Lower lobe of right lung (tissue), 2 donors: ENCODE data around the gene POLR1C. TPM values are rescaled to one million over a fixed set of nuclear protein-coding genes. Genes with fewer than 3 reads are reported as not detected.
A peak's percentile ranks its signal among the peaks of the same experiment; 100 is the strongest.

ENCODE experiments used
- ATAC-seq, 2 donors: fragments of 200-7000 bp; cut with Tn5 transposase; one replicate each; pipeline ENCODE4 v1.9.1; 2020 to 2022; ENCODE audit warnings: mild to moderate bottlenecking in 2 of 2, moderate library complexity in 2 of 2
- DNase-seq: peaks from one replicate; pipeline ENCODE4 v3.0.0-alpha.2; 2020
- H3K27ac ChIP-seq: fragments of 200-600 bp; one replicate; pipeline ENCODE4 v1.8.0; 2022
- H3K27me3 ChIP-seq: fragments of 200-600 bp; one replicate; pipeline ENCODE4 v1.8.0; 2022; ENCODE audit warnings: low read depth
- H3K36me3 ChIP-seq: fragments of 200-600 bp; one replicate; pipeline ENCODE4 v1.8.0; 2022; ENCODE audit warnings: mild to moderate bottlenecking
- H3K4me1 ChIP-seq: fragments of 200-600 bp; one replicate; pipeline ENCODE4 v1.8.0; 2022
- H3K4me3 ChIP-seq: fragments of 200-600 bp; one replicate; pipeline ENCODE4 v1.8.0; 2022; ENCODE audit warnings: mild to moderate bottlenecking
- H3K9me3 ChIP-seq: fragments of 200-600 bp; one replicate; pipeline ENCODE4 v1.8.0; 2022
- intact Hi-C: fragments of 100-400 bp; cut with DNase I; formaldehyde crosslinking; loops from one replicate; pipeline ENCODE4 v1.11.0; 2022
- total RNA-seq: library from RNA; stranded (reverse); fragmentation: NEBNext Ultra II Directional; extraction: Animal tissue kit (Norgen Biotek cat#: 25700); gene quantifications from one replicate; pipeline ENCODE4 v1.2.1, GENCODE V29; 2021
- TF ChIP-seq, protein P1 (sequence below): fragments of 200-600 bp; IDR thresholded peaks from one replicate; pipeline ENCODE4 v1.8.0; 2022; ENCODE audit warnings: antibody characterized with exemption, mild to moderate bottlenecking
- donor health status: DM: no; HTN: yes; CAD: no; lungs with severe emphysema.

The POLR1C gene
- total RNA-seq, 1 donor from 2014 or later, result 26.1 TPM

DNA sequence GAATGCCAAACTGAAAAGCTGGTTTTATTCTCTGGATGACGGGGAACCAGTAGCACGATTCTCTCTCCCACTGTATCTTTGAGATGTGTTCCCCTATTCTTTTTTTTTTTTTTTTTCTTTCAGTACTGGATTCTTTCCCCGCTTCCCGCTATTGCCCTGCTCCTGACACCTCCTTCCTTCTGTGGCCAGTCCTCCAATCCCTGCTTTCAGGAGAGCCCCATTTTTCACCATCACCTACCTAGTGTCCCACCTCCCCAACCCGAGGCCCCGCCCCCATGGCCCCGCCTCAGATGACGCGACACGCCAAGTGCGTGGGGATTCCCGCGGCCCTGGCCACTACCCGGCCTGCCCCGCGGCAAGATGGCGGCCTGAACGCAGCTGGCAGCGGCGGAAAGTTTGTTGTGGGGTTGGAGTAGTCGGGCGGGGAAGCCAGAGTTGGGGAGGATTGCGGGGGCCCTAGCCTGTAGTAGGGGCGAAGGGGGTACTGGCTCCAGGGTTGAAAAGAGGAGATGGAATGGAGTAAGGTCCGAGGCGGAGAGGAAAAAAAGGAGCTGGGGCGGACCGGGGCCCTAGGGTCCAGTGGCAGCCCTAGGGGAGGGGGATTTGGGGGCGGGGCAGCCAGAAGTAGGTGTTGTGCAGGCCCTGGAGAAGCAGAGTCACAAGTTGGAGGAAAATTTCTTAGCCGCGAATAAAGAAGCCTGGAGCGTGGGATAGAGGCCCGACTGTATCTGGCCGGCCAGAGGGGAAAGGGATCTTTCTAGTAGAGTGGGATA is 39.5 kb upstream of the POLR1C start, which contains the start of gene TJAP1:
Gene TJAP1 (plus strand): TSS at position 336 of the 773 bp plus-strand sequence. CDS start 21,432 bp downstream, outside the sequence.
- ATAC-seq, result peak; percentile 100
- Histone ChIP-seq H3K4me1 (peaks cover 24% of the 10 kb centered on the region), H3K4me3 (peak within 1 kb of the TSS; percentile 68), H3K36me3 (peaks cover 4% of the 10 kb centered on the region), H3K27me3 (no peaks in the 10 kb centered on the region), H3K27ac (peak within 1 kb of the TSS; percentile 85), H3K9me3 (no peaks in the 10 kb centered on the region)
- TF ChIP-seq, protein P1, sequence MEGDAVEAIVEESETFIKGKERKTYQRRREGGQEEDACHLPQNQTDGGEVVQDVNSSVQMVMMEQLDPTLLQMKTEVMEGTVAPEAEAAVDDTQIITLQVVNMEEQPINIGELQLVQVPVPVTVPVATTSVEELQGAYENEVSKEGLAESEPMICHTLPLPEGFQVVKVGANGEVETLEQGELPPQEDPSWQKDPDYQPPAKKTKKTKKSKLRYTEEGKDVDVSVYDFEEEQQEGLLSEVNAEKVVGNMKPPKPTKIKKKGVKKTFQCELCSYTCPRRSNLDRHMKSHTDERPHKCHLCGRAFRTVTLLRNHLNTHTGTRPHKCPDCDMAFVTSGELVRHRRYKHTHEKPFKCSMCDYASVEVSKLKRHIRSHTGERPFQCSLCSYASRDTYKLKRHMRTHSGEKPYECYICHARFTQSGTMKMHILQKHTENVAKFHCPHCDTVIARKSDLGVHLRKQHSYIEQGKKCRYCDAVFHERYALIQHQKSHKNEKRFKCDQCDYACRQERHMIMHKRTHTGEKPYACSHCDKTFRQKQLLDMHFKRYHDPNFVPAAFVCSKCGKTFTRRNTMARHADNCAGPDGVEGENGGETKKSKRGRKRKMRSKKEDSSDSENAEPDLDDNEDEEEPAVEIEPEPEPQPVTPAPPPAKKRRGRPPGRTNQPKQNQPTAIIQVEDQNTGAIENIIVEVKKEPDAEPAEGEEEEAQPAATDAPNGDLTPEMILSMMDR, result no peak
- DNase-seq, result peak; percentile 94
- intact Hi-C loops, result no loop called here

DNA sequence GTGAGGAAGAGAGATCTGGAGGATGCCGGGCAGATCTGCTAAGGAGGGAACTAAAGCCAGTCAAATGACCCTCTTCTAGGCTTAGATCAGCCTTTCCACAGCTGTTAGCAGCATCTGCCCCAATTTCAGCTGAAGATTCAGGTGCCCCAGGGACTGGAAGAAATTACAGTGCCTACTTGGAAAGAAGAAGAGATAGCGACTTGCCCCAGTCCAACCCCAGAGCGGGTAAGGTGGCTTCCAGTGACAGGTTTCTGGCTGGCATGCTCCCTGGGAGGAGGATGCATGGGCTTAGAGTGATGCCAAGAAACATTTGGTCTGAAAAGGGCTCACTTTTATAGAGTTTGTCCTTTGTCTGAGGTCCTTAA is 38.9 kb upstream of the POLR1C start:
- Histone ChIP-seq H3K27me3 (no peaks in the 10 kb centered on the region), H3K4me1 (peaks cover 24% of the 10 kb centered on the region), H3K9me3 (no peaks in the 10 kb centered on the region), H3K36me3 (peaks cover 4% of the 10 kb centered on the region), H3K4me3 (peak overlapping the region; percentile 68), H3K27ac (peak overlapping the region; percentile 85)
- intact Hi-C loops, result no loop called here
- no peak for ATAC-seq
- TF ChIP-seq, protein P1, result no peak
- no peak for DNase-seq

DNA sequence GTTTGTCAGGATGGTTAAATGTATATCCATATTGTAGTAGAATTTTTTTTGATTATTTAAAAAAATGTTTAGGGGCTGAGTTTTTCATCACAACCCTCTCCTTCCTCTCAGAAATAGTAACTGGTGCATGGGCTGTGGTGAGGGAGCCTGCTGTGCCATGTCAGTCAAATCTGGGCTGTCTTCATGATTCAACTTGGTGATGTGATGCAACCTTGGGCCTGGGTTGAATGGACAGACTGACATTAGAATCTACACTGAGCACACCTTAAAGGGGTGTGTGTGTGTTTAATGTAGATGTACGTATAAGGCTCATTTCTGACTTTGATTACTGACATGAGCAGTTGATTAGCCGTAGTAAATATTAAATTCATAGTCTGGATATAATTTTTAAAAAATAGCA is 35.8 kb upstream of the POLR1C start:
- Histone ChIP-seq H3K4me3 (no peak overlapping the region), H3K4me1 (peaks cover 24% of the 10 kb centered on the region), H3K36me3 (peaks cover 4% of the 10 kb centered on the region), H3K27me3 (no peaks in the 10 kb centered on the region), H3K27ac (no peak overlapping the region), H3K9me3 (no peaks in the 10 kb centered on the region)
- DNase-seq (no peak), ATAC-seq (no peak)
- TF ChIP-seq, protein P1, result no peak
- intact Hi-C loops, result no loop called here

DNA sequence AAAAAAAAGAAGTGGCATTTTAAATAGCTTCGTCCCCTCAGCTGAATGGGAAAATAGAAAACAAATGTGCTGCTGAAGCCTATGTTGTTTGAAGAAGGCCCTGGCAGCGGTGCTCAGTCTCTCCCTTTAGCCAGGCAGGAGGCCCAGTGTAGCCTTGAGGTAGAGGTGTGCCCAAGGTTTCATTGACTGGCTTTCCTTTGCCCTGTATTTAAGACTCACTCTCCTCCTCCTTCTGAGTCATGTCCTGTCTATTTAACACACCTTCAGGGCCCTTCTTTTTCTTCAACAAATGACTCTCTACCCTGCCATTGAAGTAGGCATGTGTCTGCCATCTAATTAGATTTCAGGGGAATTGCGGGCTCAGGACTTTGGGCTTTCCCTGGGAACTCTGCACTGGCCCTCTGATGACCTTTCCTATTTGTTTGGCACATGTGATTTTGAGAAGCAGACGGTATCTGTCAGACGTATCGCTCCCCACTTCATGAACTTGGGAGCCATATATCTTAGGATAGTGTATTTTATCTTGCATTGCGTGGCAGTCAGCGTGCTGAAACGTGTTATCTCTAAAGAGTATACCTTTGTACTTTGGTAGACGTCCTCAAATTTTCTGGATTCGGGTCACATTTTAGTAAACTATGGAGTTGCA is 35.2 kb upstream of the POLR1C start:
- no peak overlapping the region for H3K4me3 ChIP-seq
- no peaks in the 10 kb centered on the region for H3K27me3 ChIP-seq
- H3K27ac ChIP-seq, result no peak overlapping the region
- no peaks in the 10 kb centered on the region for H3K9me3 ChIP-seq
- TF ChIP-seq, protein P1, result no peak
- intact Hi-C loops, result no loop called here
- DNase-seq, result no peak
- H3K4me1 ChIP-seq, result peaks cover 24% of the 10 kb centered on the region
- ATAC-seq, result no peak
- H3K36me3 ChIP-seq, result peaks cover 4% of the 10 kb centered on the region

DNA sequence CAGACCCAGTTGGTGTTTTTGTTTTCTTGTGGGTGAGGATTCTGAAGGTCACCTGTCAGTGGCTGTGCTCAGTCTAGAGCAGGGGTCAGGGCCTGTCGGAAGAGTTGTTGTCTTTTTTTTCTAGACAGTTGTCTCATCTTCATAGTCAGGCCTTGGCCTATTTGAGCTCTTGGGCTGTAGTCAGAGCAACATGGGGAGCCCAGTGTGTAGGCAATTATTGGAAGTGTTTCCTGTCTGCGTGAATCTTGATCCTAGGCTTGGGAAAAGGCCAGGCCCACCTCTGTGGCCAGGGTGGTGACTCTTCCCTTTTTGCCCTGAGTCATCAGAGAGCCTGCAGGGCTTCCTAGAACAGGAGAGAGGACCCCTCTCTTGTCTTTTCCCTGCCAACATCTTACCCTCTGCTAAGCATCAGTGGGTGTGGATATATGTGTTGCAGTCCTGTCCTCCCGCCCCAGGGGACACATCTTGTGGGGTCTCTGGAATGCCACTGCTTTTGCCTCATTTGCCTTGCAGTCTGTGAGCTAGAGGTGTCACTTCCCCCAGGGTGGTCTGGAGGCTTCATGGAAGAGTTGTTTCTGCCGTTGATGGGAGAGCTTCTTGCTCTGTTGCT is 28.1 kb upstream of the POLR1C start:
- Histone ChIP-seq H3K4me1 (peaks cover 15% of the 10 kb centered on the region), H3K9me3 (no peaks in the 10 kb centered on the region), H3K36me3 (peaks cover 12% of the 10 kb centered on the region), H3K27ac (no peak overlapping the region), H3K4me3 (no peak overlapping the region), H3K27me3 (no peaks in the 10 kb centered on the region)
- TF ChIP-seq, protein P1, result no peak
- DNase-seq, result no peak
- ATAC-seq, result no peak
- intact Hi-C loops, result no loop called here
